ENCODE measurements around the gene HOXB6. TPM values are rescaled to one million over a fixed set of nuclear protein-coding genes. Genes with fewer than 3 reads are reported as not detected.

Gene HOXB6
- total RNA-seq, 1 experiment from 2014 or later = 64.8 TPM

- TF ChIP-seq YY1 (IDR thresholded peaks at IDR 0.05; ENCODE audit: extremely low read depth, insufficient replicate concordance, low read depth, low read length) (no peak), RAD21 (IDR thresholded peaks at IDR 0.05; ENCODE audit: low read depth) (no peak), ZFX (IDR thresholded peaks at IDR 0.05) (no peak), POLR2A (IDR thresholded peaks at IDR 0.05; ENCODE audit: borderline replicate concordance, extremely low read depth, insufficient read depth, insufficient read length) (no peak), MAX (IDR thresholded peaks at IDR 0.05) (no peak), SIN3A (IDR thresholded peaks at IDR 0.05; ENCODE audit: low read depth) (no peak), EZH2phosphoT487 (IDR thresholded peaks at IDR 0.05; ENCODE audit: borderline replicate concordance) (no peak), CEBPB (IDR thresholded peaks at IDR 0.05; ENCODE audit: low read depth) (no peak)
These were observed 29.7 kb downstream of the HOXB6 start (continued) for GRCh38 chr17:48575066-48575582.

DNA sequence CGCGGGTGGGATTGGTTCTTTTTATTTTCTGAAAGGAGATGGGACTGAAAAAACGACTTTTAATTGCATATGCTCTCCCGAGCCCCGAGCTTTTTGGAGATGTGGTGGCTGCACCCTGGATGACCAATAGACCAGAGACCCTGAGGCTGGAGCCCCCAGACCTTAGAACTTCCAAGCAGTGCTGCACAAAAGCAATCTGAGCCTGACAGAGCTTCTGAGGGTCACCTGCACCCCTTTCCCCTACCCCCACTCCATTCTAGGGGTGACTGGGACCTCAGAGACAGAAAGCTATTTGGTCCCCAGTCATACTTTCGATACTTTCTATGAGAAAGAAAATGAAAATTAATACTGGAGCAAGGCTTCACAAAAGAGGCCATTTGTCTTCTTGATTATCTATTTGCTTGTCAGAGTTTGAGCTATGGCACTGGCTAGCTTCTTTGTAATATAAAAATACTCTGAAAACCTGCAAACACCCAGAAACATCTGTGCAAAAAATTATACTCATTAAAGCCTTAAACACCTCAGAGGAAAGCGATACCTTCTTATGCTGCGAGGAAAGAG is 30.2 kb downstream of the HOXB6 start:
- Histone ChIP-seq H3K36me3 (ENCODE audit: control insufficient read depth in 1 of 2, insufficient read depth in 2 of 2, low read length in 2 of 2) (no peaks in the 10 kb centered on the region; a peak in 1 of 4 replicates), H3K79me2 (ENCODE audit: insufficient read depth, low read length) (peaks cover 82% of the 10 kb centered on the region), H2AFZ (ENCODE audit: low read depth, low read length, poor library complexity, severe bottlenecking) (no peak overlapping the region), H4K20me1 (ENCODE audit: insufficient read depth) (no peaks in the 10 kb centered on the region), H3K4me1 (ENCODE audit: control insufficient read depth in 1 of 2, insufficient read depth in 2 of 2, low read length in 2 of 2) (peaks cover 0 to 10% of the 10 kb centered on the region in 2 experiments; a peak in 1 of 4 replicates), H3K27me3 (ENCODE audit: insufficient read depth, low read length) (no peaks in the 10 kb centered on the region), H3K4me3 (replicated peaks in 1 of 2; ENCODE audit: low read depth in 1 of 2, low read length in 2 of 2) (no peak overlapping the region), H3K9me2 (ENCODE audit: insufficient read depth) (no peaks in the 10 kb centered on the region), H3K4me2 (ENCODE audit: low read length) (no peak overlapping the region), H3K27ac (ENCODE audit: low read depth, low read length) (no peak overlapping the region), H3K9ac (ENCODE audit: low read length) (no peak overlapping the region), H3K9me3 (ENCODE audit: control insufficient read depth in 1 of 2, insufficient read depth in 1 of 2, low read depth in 1 of 2, low read length in 2 of 2) (no peaks in the 10 kb centered on the region)
- no peak for DNase-seq (ENCODE audit: low read depth, low spot score)
- no peak for TF ChIP-seq EZH2 (IDR thresholded peaks at IDR 0.05)
- 0 out of 2 replicates have a peak, but pooled peaks have one; percentile 17 for TF ChIP-seq POLR2AphosphoS5 (IDR thresholded peaks at IDR 0.05; ENCODE audit: low read depth, low read length)
- no peak for ATAC-seq
- BruUV-seq (replicated peaks) = no TSS peak
- RAD21 ChIA-PET (ENCODE audit: low non-redundant PET in 1 of 2, low total read pairs in 2 of 2, uncharacterized antibody in 2 of 2, unreplicated experiment in 2 of 2) = no interaction called here
- POLR2A ChIA-PET = no interaction called here
- intact Hi-C loops (cut with micrococcal nuclease) = no loop called here
- CTCF ChIA-PET = no interaction called here
